ENCODE results near the gene ZNF287. TPM values are rescaled to one million over a fixed set of nuclear protein-coding genes. Genes with fewer than 3 reads are reported as not detected.

Gene ZNF287
- total and polyA plus RNA-seq, 2 donors (not counting 3 experiments of a cell fraction or from before 2014, with no cell fraction given): 3.6 to 5.5 TPM

GRCh38 chr17:16593356-16594102 is 24.5 kb upstream of the ZNF287 start:
- CTCF ChIA-PET: interaction anchor here (0.6 to 1.9 kb wide), 2 partner anchors 9 to 10 kb away, joined by 3 to 7 read pairs; no protein-coding TSS in a partner anchor

GRCh38 chr17:16589097-16589969 is 20.3 kb upstream of the ZNF287 start:
- dilution Hi-C loops (cut with MboI; ENCODE audit: extremely low pct_ligation_motif_present, low sequenced_read_pairs): no loop called here
- Histone ChIP-seq H3K79me2 (ENCODE audit: control insufficient read depth, insufficient read depth, low read length) (no peaks in the 10 kb centered on the region), H3K9me1 (replicated peaks; ENCODE audit: control insufficient read depth, extremely low read depth, insufficient read depth, low read length) (no peaks in the 10 kb centered on the region), H3K9me3 (replicated peaks; ENCODE audit: control insufficient read depth, insufficient read depth, low read length) (no peaks in the 10 kb centered on the region), H3K9ac (replicated peaks; ENCODE audit: extremely low read depth, insufficient read depth, low read length) (peak overlapping the region; percentile 24), H4K20me1 (replicated peaks; ENCODE audit: control insufficient read depth, extremely low read depth, insufficient read depth, low read length) (no peaks in the 10 kb centered on the region), H3K4me3 (replicated peaks in 1 of 3; ENCODE audit: insufficient read depth in 1 of 3, low read depth in 1 of 3, low read length in 3 of 3) (peak overlapping the region; percentile 34 to 50 (median 35)), H3K27ac (ENCODE audit: insufficient read depth, low read depth, low read length) (no peak overlapping the region), H3K27me3 (ENCODE audit: control insufficient read depth in 2 of 2, insufficient read depth in 2 of 2, low read length in 2 of 2) (peaks cover 23 to 31% of the 10 kb centered on the region in 2 experiments), H3K36me3 (ENCODE audit: control insufficient read depth in 2 of 2, extremely low read depth in 1 of 2, insufficient read depth in 2 of 2, low read length in 2 of 2) (no peaks in the 10 kb centered on the region), H3K4me2 (ENCODE audit: insufficient read depth, low read length) (peak overlapping the region; percentile 81), H2AFZ (ENCODE audit: low read depth, low read length) (peak overlapping the region; percentile 93), H3K4me1 (ENCODE audit: control insufficient read depth, extremely low read depth, insufficient read depth, low read length) (peaks cover 4% of the 10 kb centered on the region)
- intact Hi-C loops (cut with micrococcal nuclease): loop anchor here (1.0 kb wide), 2 partner anchors 52 to 136 kb away; no protein-coding TSS in a partner anchor
- TF ChIP-seq CTCF (IDR thresholded peaks at IDR 0.05; ENCODE audit: extremely low read depth in 1 of 2, insufficient read depth in 1 of 2, low read depth in 1 of 2, low read length in 2 of 2): peak; percentile 96 to 100
- TF ChIP-seq FOS (IDR thresholded peaks at IDR 0.05; ENCODE audit: borderline replicate concordance, insufficient read depth, low read length): no peak
- peak; percentile 87 for DNase-seq (ENCODE audit: low read depth, low spot score)
- CTCF ChIA-PET: interaction anchor here (0.6 to 2.2 kb wide), 31 partner anchors 9 to 402 kb away, joined by 3 to 20 read pairs (median 4); partner anchors contain the start of gene ZNF287
- POLR2A ChIA-PET: no interaction called here
- BruUV-seq (replicated peaks): no TSS peak
- FAIRE-seq: peak; percentile 83

More at GRCh38 chr17:16593356-16594102, 24.5 kb upstream of the ZNF287 start:
- TF ChIP-seq GATA2 (IDR thresholded peaks at IDR 0.05; ENCODE audit: insufficient read depth, insufficient read length, low read depth, low read length) (no peak), MAX (IDR thresholded peaks at IDR 0.05; ENCODE audit: insufficient read depth, insufficient read length) (no peak)
- Histone ChIP-seq H3K9me1 (replicated peaks; ENCODE audit: control insufficient read depth, extremely low read depth, insufficient read depth, low read length) (no peaks in the 10 kb centered on the region), H3K79me2 (ENCODE audit: control insufficient read depth, insufficient read depth, low read length) (no peaks in the 10 kb centered on the region), H3K9me3 (replicated peaks; ENCODE audit: control insufficient read depth, insufficient read depth, low read length) (no peaks in the 10 kb centered on the region), H3K9ac (replicated peaks; ENCODE audit: extremely low read depth, insufficient read depth, low read length) (no peak overlapping the region), H2AFZ (ENCODE audit: low read depth, low read length) (no peak overlapping the region), H3K36me3 (ENCODE audit: control insufficient read depth in 2 of 2, extremely low read depth in 1 of 2, insufficient read depth in 2 of 2, low read length in 2 of 2) (no peaks in the 10 kb centered on the region), H3K27ac (ENCODE audit: insufficient read depth, low read depth, low read length) (no peak overlapping the region), H3K4me3 (replicated peaks in 1 of 3; ENCODE audit: insufficient read depth in 1 of 3, low read depth in 1 of 3, low read length in 3 of 3) (no peak overlapping the region), H4K20me1 (replicated peaks; ENCODE audit: control insufficient read depth, extremely low read depth, insufficient read depth, low read length) (no peaks in the 10 kb centered on the region), H3K4me2 (ENCODE audit: insufficient read depth, low read length) (no peak overlapping the region), H3K27me3 (ENCODE audit: control insufficient read depth in 2 of 2, insufficient read depth in 2 of 2, low read length in 2 of 2) (peaks cover 2 to 8% of the 10 kb centered on the region in 2 experiments), H3K4me1 (ENCODE audit: control insufficient read depth, extremely low read depth, insufficient read depth, low read length) (peaks cover 4% of the 10 kb centered on the region)
- POLR2A ChIA-PET: no interaction called here
- dilution Hi-C loops (cut with MboI; ENCODE audit: extremely low pct_ligation_motif_present, low sequenced_read_pairs): no loop called here
- intact Hi-C loops (cut with micrococcal nuclease): no loop called here
- FAIRE-seq: no peak
- DNase-seq (ENCODE audit: low read depth, low spot score): no peak
- BruUV-seq (replicated peaks): no TSS peak

All from endothelial cell of umbilical vein (primary cell).